ENCODE measurements around the gene HID1.
"Not testable (repeated sequence)": the region's sequence is repeated elsewhere in the genome, so short reads cannot be mapped to it uniquely, and the experiment has no call there.

HID1 gene

DNA sequence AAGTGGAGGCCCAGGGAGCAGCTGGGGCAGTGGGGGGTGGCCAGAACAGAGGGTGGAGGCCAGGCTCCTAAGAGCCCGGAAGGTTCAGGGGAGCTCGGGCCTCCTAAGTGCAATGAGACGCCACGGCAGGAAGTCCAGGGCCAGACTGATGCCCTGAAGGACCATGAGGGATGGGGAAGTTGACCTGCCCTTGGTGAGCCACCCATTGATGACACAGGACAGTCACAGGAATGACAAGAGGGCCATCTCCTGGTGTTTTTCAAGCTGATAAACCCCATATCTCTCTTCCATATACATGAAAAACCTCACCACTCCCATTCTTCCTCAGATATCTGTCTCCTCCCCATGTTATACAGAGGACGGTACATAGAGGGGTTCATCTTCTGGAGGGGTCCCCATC, 34.1 kb upstream of the HID1 start:
- no peak overlapping the region for H3K4me3 ChIP-seq (replicated peaks; ENCODE audit: low read depth, low read length)
- DNase-seq (ENCODE audit: low read depth) = no peak
- TF ChIP-seq, protein P1, sequence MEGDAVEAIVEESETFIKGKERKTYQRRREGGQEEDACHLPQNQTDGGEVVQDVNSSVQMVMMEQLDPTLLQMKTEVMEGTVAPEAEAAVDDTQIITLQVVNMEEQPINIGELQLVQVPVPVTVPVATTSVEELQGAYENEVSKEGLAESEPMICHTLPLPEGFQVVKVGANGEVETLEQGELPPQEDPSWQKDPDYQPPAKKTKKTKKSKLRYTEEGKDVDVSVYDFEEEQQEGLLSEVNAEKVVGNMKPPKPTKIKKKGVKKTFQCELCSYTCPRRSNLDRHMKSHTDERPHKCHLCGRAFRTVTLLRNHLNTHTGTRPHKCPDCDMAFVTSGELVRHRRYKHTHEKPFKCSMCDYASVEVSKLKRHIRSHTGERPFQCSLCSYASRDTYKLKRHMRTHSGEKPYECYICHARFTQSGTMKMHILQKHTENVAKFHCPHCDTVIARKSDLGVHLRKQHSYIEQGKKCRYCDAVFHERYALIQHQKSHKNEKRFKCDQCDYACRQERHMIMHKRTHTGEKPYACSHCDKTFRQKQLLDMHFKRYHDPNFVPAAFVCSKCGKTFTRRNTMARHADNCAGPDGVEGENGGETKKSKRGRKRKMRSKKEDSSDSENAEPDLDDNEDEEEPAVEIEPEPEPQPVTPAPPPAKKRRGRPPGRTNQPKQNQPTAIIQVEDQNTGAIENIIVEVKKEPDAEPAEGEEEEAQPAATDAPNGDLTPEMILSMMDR (IDR thresholded peaks at IDR 0.05; ENCODE audit: low read length, missing control alignments) = no peak

DNA sequence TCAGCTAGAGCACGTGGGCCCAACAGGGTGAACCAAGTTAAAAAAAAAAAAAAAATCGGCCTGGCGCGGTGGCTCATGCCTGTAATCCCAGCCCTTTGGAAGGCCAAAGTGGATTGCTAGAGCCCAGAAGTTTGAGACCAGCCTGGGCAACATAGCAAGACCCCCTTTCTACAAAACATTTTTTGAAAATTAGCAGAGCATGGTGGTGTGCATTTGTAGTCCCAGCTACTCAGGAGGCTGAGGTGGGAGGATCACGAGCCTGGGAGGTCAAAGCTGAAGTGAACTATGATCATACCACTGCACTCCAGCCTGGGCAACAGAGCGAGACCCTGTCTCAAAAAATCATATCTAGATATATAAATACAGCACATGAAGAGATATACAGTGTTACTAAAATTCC, 33.5 kb upstream of the HID1 start:
- not testable (repeated sequence) for H3K4me3 ChIP-seq (replicated peaks; ENCODE audit: low read depth, low read length); DNase-seq (ENCODE audit: low read depth)

GRCh38 chr17:75005291-75005690, 32.7 kb upstream of the HID1 start:
- no peak overlapping the region for H3K4me3 ChIP-seq (replicated peaks; ENCODE audit: low read depth, low read length)
- DNase-seq (ENCODE audit: low read depth) = no peak
- TF ChIP-seq, protein P1 (IDR thresholded peaks at IDR 0.05; ENCODE audit: low read length, missing control alignments) = no peak

GRCh38 chr17:75004371-75004770, 31.8 kb upstream of the HID1 start:
- TF ChIP-seq, protein P1 (IDR thresholded peaks at IDR 0.05; ENCODE audit: low read length, missing control alignments) = no peak
- no peak for DNase-seq (ENCODE audit: low read depth)
- H3K4me3 ChIP-seq (replicated peaks; ENCODE audit: low read depth, low read length) = no peak overlapping the region

DNA sequence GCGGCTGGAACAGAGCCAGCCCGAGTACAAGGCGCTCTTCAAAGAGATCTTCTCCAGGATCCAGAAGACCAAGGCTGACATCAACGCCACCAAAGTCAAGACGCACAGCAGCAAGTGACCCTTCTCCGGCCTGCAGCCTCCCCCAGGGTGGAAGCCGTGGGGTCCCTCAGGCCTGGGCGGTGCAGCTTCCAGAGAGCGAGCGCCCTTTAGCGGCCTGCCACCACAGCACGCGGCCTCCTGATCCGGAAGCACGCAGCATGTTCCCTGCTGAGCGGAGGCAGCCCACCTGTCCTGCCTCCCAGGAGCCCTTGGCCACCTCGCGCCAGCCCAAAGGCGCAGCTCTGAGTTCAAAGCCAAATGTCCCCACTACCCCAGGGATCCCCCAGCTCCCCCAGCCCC, 31.4 kb upstream of the HID1 start:
- no peak for DNase-seq (ENCODE audit: low read depth)
- TF ChIP-seq, protein P1 (IDR thresholded peaks at IDR 0.05; ENCODE audit: low read length, missing control alignments) = no peak
- no peak overlapping the region for H3K4me3 ChIP-seq (replicated peaks; ENCODE audit: low read depth, low read length)

GRCh38 chr17:75003070-75003956, 30.8 kb upstream of the HID1 start:
- H3K4me3 ChIP-seq (replicated peaks; ENCODE audit: low read depth, low read length) = no peak overlapping the region
- TF ChIP-seq, protein P1 (IDR thresholded peaks at IDR 0.05; ENCODE audit: low read length, missing control alignments) = no peak

DNA sequence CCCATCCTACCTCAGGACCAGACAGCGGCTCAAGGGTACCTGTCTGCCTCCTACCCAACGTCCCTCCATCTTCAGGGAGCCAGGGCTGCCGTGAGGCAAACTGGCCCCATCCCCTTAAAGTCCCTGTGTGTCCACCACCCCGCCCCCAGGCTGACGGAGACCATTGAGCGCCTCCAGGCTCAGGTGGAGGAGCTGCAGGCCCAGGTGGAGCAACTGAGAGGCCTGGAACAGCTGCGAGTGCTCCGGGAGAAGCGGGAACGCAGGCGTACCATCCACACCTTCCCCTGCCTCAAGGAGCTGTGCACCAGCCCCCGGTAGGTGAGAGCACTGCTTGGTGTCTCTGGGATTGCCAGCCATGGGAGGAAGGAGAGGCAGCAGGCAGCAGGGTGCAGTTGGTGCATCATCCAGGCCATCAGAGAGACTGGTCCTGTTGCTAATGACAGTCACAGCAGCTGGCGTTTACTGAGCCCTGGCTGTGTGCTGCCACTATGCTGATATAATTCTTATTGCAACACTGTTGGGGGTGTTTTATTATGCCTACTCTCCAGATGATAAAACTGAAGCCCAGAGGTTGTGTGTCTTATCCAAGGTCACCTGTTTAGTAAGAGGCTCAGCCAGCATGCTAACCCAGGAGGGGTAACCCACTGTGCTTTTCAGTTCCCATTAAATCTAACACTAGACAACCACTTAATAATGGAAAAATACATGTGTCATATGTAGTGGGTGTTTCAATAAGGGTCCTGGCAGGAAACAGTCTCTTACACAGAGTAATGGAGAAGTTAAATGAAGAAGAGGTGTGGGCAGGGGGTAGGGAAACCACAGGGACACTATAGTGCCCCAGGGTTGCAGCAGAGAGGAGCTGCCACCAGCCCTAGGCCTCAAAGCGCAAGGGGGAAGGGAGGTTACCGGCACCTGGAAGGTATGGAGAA, 29.6 kb upstream of the HID1 start:
- H3K4me3 ChIP-seq (replicated peaks; ENCODE audit: low read depth, low read length) = no peak overlapping the region
- DNase-seq (ENCODE audit: low read depth) = no peak
- TF ChIP-seq, protein P1 (IDR thresholded peaks at IDR 0.05; ENCODE audit: low read length, missing control alignments) = no peak

More at GRCh38 chr17:75003070-75003956, 30.8 kb upstream of the HID1 start:
- no peak for DNase-seq (ENCODE audit: low read depth)
